Measurements from ENCODE around the gene UBE2G2.

DNA sequence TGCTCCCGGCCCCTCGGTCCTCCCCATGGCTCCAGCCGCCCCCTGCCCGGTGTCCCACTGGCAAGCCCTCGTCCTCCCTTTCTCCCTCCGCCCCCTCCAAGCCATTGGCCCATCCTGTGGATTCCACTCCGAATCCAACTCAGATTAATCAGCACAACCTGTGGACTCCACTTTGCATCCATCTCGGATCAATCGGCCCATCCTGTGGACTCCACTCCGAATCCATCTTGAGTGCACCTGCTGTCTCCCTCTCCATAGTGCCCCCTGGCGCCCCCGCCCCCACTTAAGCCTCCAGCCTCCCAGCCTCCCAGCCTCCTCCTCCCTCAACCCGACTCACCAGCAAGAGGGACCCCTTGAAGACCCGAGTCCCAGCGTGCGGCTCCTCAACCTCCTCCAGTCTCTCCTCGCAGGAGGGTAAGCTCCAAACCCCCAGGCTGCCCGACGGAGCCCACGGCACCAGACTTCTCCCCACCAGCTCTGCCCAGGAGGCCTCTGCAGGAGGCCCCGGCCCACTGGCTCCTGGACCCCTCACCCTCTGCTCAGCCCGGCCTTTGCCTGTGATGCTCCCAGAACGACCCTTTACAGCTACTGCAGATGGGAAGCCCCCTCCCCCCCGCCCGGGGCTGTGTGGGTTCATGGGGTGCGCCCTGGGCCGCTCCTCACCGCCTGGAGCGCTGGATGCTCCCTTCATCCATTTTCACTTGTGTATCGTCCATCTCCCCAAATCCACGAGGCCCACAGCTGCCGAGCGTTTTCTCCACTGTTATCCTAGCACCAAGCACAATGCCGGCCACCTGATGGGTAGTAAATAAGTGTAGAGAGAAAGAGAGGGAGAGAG lies 49.6 kb downstream of the UBE2G2 start:
- TF ChIP-seq, protein P1, sequence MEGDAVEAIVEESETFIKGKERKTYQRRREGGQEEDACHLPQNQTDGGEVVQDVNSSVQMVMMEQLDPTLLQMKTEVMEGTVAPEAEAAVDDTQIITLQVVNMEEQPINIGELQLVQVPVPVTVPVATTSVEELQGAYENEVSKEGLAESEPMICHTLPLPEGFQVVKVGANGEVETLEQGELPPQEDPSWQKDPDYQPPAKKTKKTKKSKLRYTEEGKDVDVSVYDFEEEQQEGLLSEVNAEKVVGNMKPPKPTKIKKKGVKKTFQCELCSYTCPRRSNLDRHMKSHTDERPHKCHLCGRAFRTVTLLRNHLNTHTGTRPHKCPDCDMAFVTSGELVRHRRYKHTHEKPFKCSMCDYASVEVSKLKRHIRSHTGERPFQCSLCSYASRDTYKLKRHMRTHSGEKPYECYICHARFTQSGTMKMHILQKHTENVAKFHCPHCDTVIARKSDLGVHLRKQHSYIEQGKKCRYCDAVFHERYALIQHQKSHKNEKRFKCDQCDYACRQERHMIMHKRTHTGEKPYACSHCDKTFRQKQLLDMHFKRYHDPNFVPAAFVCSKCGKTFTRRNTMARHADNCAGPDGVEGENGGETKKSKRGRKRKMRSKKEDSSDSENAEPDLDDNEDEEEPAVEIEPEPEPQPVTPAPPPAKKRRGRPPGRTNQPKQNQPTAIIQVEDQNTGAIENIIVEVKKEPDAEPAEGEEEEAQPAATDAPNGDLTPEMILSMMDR (IDR thresholded peaks at IDR 0.05) = no peak
- no peak for TF ChIP-seq POLR2A (IDR thresholded peaks at IDR 0.05)
